ENCODE data around the gene OXSR1.

- TF ChIP-seq POLR2A (IDR thresholded peaks at IDR 0.05; ENCODE audit: insufficient read depth in 1 of 2, low read depth in 2 of 2, low read length in 2 of 2) (no peak), KDM4B (CRISPR knock-in tag; IDR thresholded peaks at IDR 0.05) (no peak), MBD4 (IDR thresholded peaks at IDR 0.05; ENCODE audit: borderline replicate concordance, low read length) (no peak), NFYB (CRISPR knock-in tag; IDR thresholded peaks at IDR 0.05) (no peak), MTA3 (CRISPR knock-in tag; IDR thresholded peaks at IDR 0.05) (no peak), RAD21 (CRISPR knock-in tag; IDR thresholded peaks at IDR 0.05) (no peak), EZH2 (conservative IDR thresholded peaks at IDR 0.05; ENCODE audit: low read depth, low read length) (no peak)
These were observed 102.8 kb downstream of the OXSR1 start for GRCh38 chr3:38268087-38268486.
